ENCODE data around the gene PDE4B.

- TF ChIP-seq CTCF (IDR thresholded peaks at IDR 0.05) = no peak
- TF ChIP-seq POLR2A (IDR thresholded peaks at IDR 0.05) = no peak
- no peak for TF ChIP-seq EP300 (IDR thresholded peaks at IDR 0.05)
These were observed 292.9 kb downstream of the PDE4B start for GRCh38 chr1:66085600-66085999.
